Peyer's patch (tissue), 4 donors: Measurements from ENCODE around the gene PTPRJ. TPM values are rescaled to one million over a fixed set of nuclear protein-coding genes. Genes with fewer than 3 reads are reported as not detected.

Source experiments
- DNase-seq, 3 donors: peaks; one replicate each; pipeline ENCODE4 v3.0.0-alpha.2; 2017 to 2019
- H3K27ac ChIP-seq, 4 donors: fragments of 200-600 bp; sonication (generic); one replicate each; pipeline ENCODE4 v1.5.1; 2016 to 2019
- H3K27me3 ChIP-seq, 2 donors: fragments of 200-600 bp; sonication (generic); one replicate each; pipeline ENCODE4 v1.5.1; 2019
- H3K36me3 ChIP-seq, 3 donors: fragments of 200-600 bp; sonication (generic); one replicate each; pipeline ENCODE4 v1.5.1; 2016 to 2019
- H3K4me1 ChIP-seq, 4 donors: fragments of 200-600 bp; sonication (generic); one replicate each; pipeline ENCODE4 v1.5.1; 2016 to 2019
- H3K4me3 ChIP-seq, 4 donors: fragments of 200-600 bp; sonication (generic); 1 replicate in 3 of 4; 2 replicates in 1 of 4; pipeline ENCODE4 v1.5.1; 2016 to 2019; ENCODE audit warnings: mild to moderate bottlenecking in 1 of 4
- H3K9me3 ChIP-seq, 4 donors: fragments of 200-600 bp; sonication (generic); one replicate each; pipeline ENCODE4 v1.5.1; 2016 to 2019; ENCODE audit warnings: mild to moderate bottlenecking in 1 of 4
- POLR2A ChIP-seq, 2 donors: fragments of 450-650 bp; IDR thresholded peaks; one replicate each; pipeline ENCODE4 v1.5.1; 2017; ENCODE audit warnings: antibody characterized with exemption in 2 of 2, mild to moderate bottlenecking in 2 of 2, moderate library complexity in 2 of 2
- total RNA-seq, 4 donors: library from RNA; depleted of rRNA; stranded (reverse); fragments of >200 nt; gene quantifications; one replicate each; pipeline ENCODE4 v1.1.0, GENCODE V29; 2016
- TF ChIP-seq, protein P1 (sequence below), 6 experiments: fragments of 450-650 bp in 4 of 6; fragments of 200-600 bp in 2 of 6; sonication (generic) in 1 of 6; IDR thresholded peaks; one replicate each; pipeline ENCODE4 v1.5.1; 2017 to 2019; ENCODE audit warnings: antibody characterized with exemption in 6 of 6, mild to moderate bottlenecking in 3 of 6, moderate library complexity in 1 of 6

Gene PTPRJ
- total RNA-seq, 4 donors from 2014 or later, result 28.1 to 50.1 (median 37.5) TPM

DNA sequence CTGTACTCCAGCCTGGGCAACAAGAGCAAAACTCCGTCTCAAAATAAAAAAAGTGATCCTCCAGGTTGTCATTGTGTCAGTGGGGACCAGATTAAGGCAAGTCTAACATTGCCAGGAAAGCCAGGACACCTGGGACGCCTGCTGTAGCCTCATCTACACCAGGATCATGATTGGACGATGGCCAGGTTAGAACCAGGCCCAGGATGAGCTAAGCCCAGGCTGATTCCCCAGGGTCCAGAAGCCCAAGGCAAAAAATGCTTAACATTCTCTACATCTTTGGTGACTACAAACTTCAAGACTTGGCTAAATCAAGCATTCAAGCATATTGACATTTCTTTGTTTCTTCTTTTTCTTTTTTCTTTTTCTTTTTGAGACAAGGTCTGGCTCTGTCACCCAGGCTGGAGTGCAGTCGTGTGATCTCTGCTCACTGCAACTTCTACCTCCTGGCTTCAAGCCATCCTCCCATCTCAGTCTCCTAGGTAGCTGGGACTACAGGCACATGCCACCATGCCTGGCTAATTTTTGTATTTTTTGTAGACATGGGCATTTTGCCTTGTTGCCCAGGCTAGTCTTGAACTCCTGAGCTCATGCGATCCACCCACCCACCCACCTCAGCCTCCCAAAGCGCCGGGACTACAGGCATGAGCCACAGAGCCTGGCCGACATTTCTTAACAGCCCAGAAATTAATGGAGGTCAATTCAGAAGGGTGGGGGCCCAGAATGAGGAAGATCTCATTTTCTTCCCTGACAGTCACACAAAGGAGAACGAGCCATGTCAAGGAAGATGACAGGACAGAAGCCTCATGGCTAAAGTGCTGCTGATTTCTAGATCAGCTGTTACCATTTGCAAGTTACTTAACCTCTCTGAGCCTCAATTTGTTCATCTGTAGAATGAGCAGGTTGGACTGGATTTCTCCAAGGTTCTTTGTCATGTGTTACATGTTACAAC is 12.5 kb upstream of the PTPRJ start:
- no peak overlapping the region for H3K27ac ChIP-seq
- H3K36me3 ChIP-seq, result no peaks in the 10 kb centered on the region
- H3K9me3 ChIP-seq, result no peaks in the 10 kb centered on the region
- no peak overlapping the region for H3K4me3 ChIP-seq
- H3K4me1 ChIP-seq, result no peaks in the 10 kb centered on the region
- DNase-seq, result no peak
- TF ChIP-seq, protein P1, sequence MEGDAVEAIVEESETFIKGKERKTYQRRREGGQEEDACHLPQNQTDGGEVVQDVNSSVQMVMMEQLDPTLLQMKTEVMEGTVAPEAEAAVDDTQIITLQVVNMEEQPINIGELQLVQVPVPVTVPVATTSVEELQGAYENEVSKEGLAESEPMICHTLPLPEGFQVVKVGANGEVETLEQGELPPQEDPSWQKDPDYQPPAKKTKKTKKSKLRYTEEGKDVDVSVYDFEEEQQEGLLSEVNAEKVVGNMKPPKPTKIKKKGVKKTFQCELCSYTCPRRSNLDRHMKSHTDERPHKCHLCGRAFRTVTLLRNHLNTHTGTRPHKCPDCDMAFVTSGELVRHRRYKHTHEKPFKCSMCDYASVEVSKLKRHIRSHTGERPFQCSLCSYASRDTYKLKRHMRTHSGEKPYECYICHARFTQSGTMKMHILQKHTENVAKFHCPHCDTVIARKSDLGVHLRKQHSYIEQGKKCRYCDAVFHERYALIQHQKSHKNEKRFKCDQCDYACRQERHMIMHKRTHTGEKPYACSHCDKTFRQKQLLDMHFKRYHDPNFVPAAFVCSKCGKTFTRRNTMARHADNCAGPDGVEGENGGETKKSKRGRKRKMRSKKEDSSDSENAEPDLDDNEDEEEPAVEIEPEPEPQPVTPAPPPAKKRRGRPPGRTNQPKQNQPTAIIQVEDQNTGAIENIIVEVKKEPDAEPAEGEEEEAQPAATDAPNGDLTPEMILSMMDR (IDR thresholded peaks at IDR 0.05), result no peak
- no peak for TF ChIP-seq POLR2A (IDR thresholded peaks at IDR 0.05)
- H3K27me3 ChIP-seq, result no peaks in the 10 kb centered on the region

DNA sequence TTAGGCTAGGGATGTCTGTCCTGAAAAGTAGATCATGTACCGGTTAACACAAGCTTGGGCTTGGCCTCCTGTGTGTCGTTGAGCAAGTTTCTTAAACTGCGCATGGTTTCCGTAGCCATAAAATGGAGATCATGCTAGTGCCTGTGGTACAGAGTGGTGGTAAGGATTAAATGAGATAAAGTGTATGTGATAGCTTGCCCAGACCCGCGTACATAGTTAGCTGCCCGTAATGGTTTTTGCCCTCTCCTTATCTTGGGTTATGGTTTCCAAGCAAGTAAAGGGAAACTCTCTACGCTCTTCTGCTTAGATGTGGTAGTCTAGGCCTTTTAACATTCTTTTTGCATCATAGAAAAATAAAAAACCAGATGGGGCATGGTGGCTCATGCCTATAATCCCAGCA is 11.0 kb upstream of the PTPRJ start:
- no peaks in the 10 kb centered on the region for H3K27me3 ChIP-seq
- DNase-seq, result no peak

DNA sequence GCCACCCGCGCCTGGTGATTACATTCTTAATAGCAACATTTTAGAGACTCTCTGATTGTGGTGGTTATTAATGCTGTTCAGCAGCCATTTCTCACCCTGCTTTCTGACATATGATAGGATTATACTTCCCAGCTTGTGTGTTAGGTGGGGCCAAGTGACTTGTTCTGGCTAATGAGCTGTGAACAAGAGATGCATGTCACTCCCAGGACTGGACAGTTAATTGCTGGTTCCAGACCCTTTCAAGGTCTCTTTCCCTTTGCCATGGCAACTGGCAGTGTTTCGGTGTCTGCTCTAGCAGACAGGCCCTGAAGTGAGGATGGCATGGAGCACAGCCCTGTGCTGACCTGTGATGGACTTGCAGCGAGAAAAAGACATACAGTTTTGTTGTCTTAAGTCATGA is 8.9 kb upstream of the PTPRJ start:
- no peaks in the 10 kb centered on the region for H3K9me3 ChIP-seq
- no peaks in the 10 kb centered on the region for H3K36me3 ChIP-seq
- H3K27me3 ChIP-seq, result no peaks in the 10 kb centered on the region
- no peak overlapping the region for H3K4me3 ChIP-seq
- no peak overlapping the region for H3K27ac ChIP-seq
- TF ChIP-seq, protein P1 (IDR thresholded peaks at IDR 0.05), result no peak
- TF ChIP-seq POLR2A (IDR thresholded peaks at IDR 0.05), result no peak
- H3K4me1 ChIP-seq, result peaks cover 0 to 3% (median 0%) of the 10 kb centered on the region in 4 donors
- DNase-seq, result no peak

More for the DNA sequence above, 11.0 kb upstream of the PTPRJ start:
- no peak overlapping the region for H3K27ac ChIP-seq
- H3K9me3 ChIP-seq, result no peaks in the 10 kb centered on the region
- no peaks in the 10 kb centered on the region for H3K36me3 ChIP-seq
- H3K4me3 ChIP-seq, result no peak overlapping the region
- peaks cover 0 to 2% (median 0%) of the 10 kb centered on the region in 4 donors for H3K4me1 ChIP-seq
- no peak for TF ChIP-seq POLR2A (IDR thresholded peaks at IDR 0.05)
- TF ChIP-seq, protein P1 (IDR thresholded peaks at IDR 0.05), result no peak

DNA sequence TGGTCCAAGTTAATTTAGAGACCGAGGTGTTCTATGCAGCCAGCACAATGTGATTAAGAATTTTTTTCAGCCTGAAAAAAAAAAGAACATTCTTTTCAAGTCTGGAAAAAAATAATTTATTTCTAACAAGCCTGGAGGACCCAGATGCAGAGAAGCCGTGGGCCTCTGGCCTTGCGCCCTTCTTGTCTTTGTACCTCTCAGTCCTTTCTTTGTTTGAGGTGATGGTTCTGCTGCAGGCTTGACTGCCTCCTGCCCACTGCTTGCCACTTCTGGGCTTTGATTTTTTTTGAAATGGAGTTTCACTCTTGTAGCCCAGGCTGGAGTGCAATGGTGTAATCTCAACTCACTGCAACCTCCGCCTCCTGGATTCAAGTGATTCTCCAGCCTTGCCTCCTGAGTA is 7.2 kb upstream of the PTPRJ start:
- H3K27me3 ChIP-seq, result no peaks in the 10 kb centered on the region
- H3K4me1 ChIP-seq, result peaks cover 0 to 3% (median 0%) of the 10 kb centered on the region in 4 donors
- H3K36me3 ChIP-seq, result no peaks in the 10 kb centered on the region
- TF ChIP-seq POLR2A (IDR thresholded peaks at IDR 0.05), result no peak
- TF ChIP-seq, protein P1 (IDR thresholded peaks at IDR 0.05), result no peak
- no peak overlapping the region for H3K27ac ChIP-seq
- H3K4me3 ChIP-seq, result no peak overlapping the region
- no peak for DNase-seq
- H3K9me3 ChIP-seq, result no peaks in the 10 kb centered on the region

DNA sequence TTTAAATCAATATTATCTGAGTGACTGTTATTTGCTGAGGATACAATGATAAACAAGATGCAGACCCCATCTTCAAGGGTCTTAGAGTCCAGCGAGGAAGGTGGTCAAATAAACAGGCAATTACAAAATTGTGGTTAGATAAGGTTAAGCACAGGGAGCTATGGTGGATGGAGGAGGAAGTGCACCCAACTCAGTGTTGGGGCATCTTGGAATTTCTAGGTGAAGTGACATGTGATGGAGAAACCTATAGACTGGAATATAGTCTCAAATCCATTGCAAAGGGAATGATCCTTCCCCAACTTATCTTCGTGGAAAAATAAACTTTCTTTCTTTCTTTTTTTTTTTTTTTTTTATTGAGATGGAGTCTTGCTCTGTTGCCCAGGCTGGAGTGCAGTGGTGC is 3.4 kb upstream of the PTPRJ start:
- Histone ChIP-seq H3K27me3 (no peaks in the 10 kb centered on the region), H3K4me1 (peaks cover 0 to 11% (median 9%) of the 10 kb centered on the region in 4 donors), H3K27ac (no peak overlapping the region), H3K36me3 (no peaks in the 10 kb centered on the region), H3K4me3 (no peak overlapping the region), H3K9me3 (no peaks in the 10 kb centered on the region)
- TF ChIP-seq, protein P1 (IDR thresholded peaks at IDR 0.05), result no peak
- TF ChIP-seq POLR2A (IDR thresholded peaks at IDR 0.05), result no peak
- DNase-seq, result no peak
